WTC11 (cell line): ENCODE data around the gene DPCD. TPM values are rescaled to one million over a fixed set of nuclear protein-coding genes. Genes with fewer than 3 reads are reported as not detected.

Source experiments
- ATAC-seq: fragments of 200-7000 bp; cut with Tn5 transposase; 2 replicates; pipeline ENCODE4 v1.10.0; 2021; ENCODE audit warnings: mild to moderate bottlenecking, moderate library complexity
- CTCF ChIA-PET: fragments of 300-600 bp; sonication (Branson Sonifier 250); formaldehyde crosslinking; loops from one replicate; lab custom pipeline; 2021; ENCODE audit warnings: antibody characterized with exemption; lab: Charles Lee
- POLR2A ChIA-PET: fragments of 350-600 bp; sonication (Branson Sonifier 250); formaldehyde crosslinking; loops from one replicate; lab custom pipeline; 2021; ENCODE audit warnings: antibody characterized with exemption; lab: Charles Lee
- DNase-seq: peaks from one replicate; pipeline ENCODE4 v3.0.0; 2021; ENCODE audit warnings: low spot score
- H3K27ac Mint-ChIP-seq: 2 replicates; pipeline ENCODE4 v1.8.0; 2021; ENCODE audit warnings: mixed read lengths
- H3K27me3 Mint-ChIP-seq: 2 replicates; pipeline ENCODE4 v1.8.0; 2021; ENCODE audit warnings: low read depth, mild to moderate bottlenecking, moderate library complexity, mixed read lengths
- H3K36me3 Mint-ChIP-seq: 2 replicates; pipeline ENCODE4 v1.8.0; 2021; ENCODE audit warnings: mixed read lengths
- H3K4me1 Mint-ChIP-seq: 2 replicates; pipeline ENCODE4 v1.8.0; 2022; ENCODE audit warnings: mixed read lengths
- H3K4me3 Mint-ChIP-seq: 2 replicates; pipeline ENCODE4 v1.8.0; 2021; ENCODE audit warnings: mild to moderate bottlenecking, moderate library complexity, mixed read lengths
- H3K9me3 Mint-ChIP-seq: 2 replicates; pipeline ENCODE4 v1.8.0; 2021; ENCODE audit warnings: mixed read lengths
- ESRRA ChIP-seq: sonication (generic); formaldehyde crosslinking; IDR thresholded peaks from 2 replicates; pipeline ENCODE4 v1.8.1; 2022; ENCODE audit warnings: mild to moderate bottlenecking, missing genetic modification reagents, borderline replicate concordance
- FOXK1 ChIP-seq: sonication (generic); formaldehyde crosslinking; IDR thresholded peaks from 2 replicates; pipeline ENCODE4 v1.8.0; 2022; ENCODE audit warnings: mild to moderate bottlenecking, moderate library complexity, missing genetic modification reagents
- GRHL2 ChIP-seq: fragments of 250-450 bp; sonication (Bioruptor Pico); IDR thresholded peaks from 2 replicates; pipeline ENCODE4 v1.8.0; 2022; ENCODE audit warnings: mild to moderate bottlenecking, moderate library complexity; ENCODE audit not compliant: insufficient replicate concordance, severe bottlenecking
- HMGXB4 ChIP-seq: sonication (generic); formaldehyde crosslinking; IDR thresholded peaks from 2 replicates; pipeline ENCODE4 v1.8.1; 2023; ENCODE audit warnings: mild to moderate bottlenecking, moderate library complexity, missing genetic modification reagents
- JAZF1 ChIP-seq: fragments of 250-450 bp; sonication (Bioruptor Pico); IDR thresholded peaks from 2 replicates; pipeline ENCODE4 v1.9.0; 2021; ENCODE audit warnings: moderate library complexity, mild to moderate bottlenecking, inconsistent platforms
- SP1 ChIP-seq: sonication (generic); formaldehyde crosslinking; conservative IDR thresholded peaks from 2 replicates; pipeline ENCODE4 v1.8.1; 2022; ENCODE audit warnings: missing genetic modification reagents
- TEAD1 ChIP-seq: sonication (generic); formaldehyde crosslinking; IDR thresholded peaks from 2 replicates; pipeline ENCODE4 v1.8.0; 2022; ENCODE audit warnings: mild to moderate bottlenecking, missing genetic modification reagents
- ZNF232 ChIP-seq: sonication (generic); formaldehyde crosslinking; IDR thresholded peaks from 2 replicates; pipeline ENCODE4 v1.8.0; 2022; ENCODE audit warnings: mild to moderate bottlenecking, missing genetic modification reagents
- ZNF396 ChIP-seq: fragments of 250-450 bp; sonication (Bioruptor Pico); IDR thresholded peaks from 2 replicates; pipeline ENCODE4 v1.8.0; 2021; ENCODE audit warnings: mild to moderate bottlenecking, moderate library complexity, borderline replicate concordance
- ZNF532 ChIP-seq: fragments of 250-450 bp; sonication (Bioruptor Pico); IDR thresholded peaks from 2 replicates; pipeline ENCODE4 v1.9.0; 2021; ENCODE audit warnings: mild to moderate bottlenecking, borderline replicate concordance
- ZNF671 ChIP-seq: fragments of 250-450 bp; sonication (Bioruptor Pico); IDR thresholded peaks from 2 replicates; pipeline ENCODE4 v1.8.0; 2021; ENCODE audit warnings: mild to moderate bottlenecking
- ZSCAN18 ChIP-seq: fragments of 250-450 bp; sonication (Bioruptor Pico); IDR thresholded peaks from 2 replicates; pipeline ENCODE4 v2.1.2; 2022; ENCODE audit warnings: mild to moderate bottlenecking, moderate library complexity
- total RNA-seq: library from RNA; stranded (reverse); gene quantifications from 3 replicates; pipeline ENCODE4 v1.2.3, GENCODE V29; 2021
- TF ChIP-seq, protein P1 (sequence below): fragments of 250-450 bp; sonication (Bioruptor Pico); IDR thresholded peaks from 2 replicates; pipeline ENCODE4 v1.9.0; 2021; ENCODE audit warnings: moderate library complexity, mild to moderate bottlenecking, inconsistent platforms, borderline replicate concordance

Gene DPCD
- total RNA-seq, 1 experiment from 2014 or later: 21.8 TPM

- Mint-ChIP-seq H3K4me1 (peaks cover 4% of the 10 kb centered on the region; the same call in 1 of the 2 replicates), H3K4me3 (no peak overlapping the region), H3K36me3 (no peaks in the 10 kb centered on the region), H3K27ac (no peak overlapping the region), H3K27me3 (no peaks in the 10 kb centered on the region), H3K9me3 (no peaks in the 10 kb centered on the region)
- ATAC-seq (no peak), DNase-seq (no peak)
- CTCF ChIA-PET: interaction anchor here (1.5 to 1.6 kb wide), 2 partner anchors 8 to 31 kb away, joined by 4 to 5 read pairs; no protein-coding TSS in a partner anchor
- TF ChIP-seq TEAD1 (no peak), ZSCAN18 (CRISPR knock-in tag) (no peak), ZNF532 (CRISPR knock-in tag) (no peak)
- TF ChIP-seq, protein P1, sequence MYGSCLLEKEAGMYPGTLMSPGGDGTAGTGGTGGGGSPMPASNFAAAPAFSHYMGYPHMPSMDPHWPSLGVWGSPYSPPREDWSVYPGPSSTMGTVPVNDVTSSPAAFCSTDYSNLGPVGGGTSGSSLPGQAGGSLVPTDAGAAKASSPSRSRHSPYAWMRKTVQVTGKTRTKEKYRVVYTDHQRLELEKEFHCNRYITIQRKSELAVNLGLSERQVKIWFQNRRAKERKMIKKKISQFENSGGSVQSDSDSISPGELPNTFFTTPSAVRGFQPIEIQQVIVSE (CRISPR knock-in tag): no peak
- POLR2A ChIA-PET: no interaction called here
These were observed 49.7 kb upstream of the DPCD start for GRCh38 chr10:101538446-101538845.

DNA sequence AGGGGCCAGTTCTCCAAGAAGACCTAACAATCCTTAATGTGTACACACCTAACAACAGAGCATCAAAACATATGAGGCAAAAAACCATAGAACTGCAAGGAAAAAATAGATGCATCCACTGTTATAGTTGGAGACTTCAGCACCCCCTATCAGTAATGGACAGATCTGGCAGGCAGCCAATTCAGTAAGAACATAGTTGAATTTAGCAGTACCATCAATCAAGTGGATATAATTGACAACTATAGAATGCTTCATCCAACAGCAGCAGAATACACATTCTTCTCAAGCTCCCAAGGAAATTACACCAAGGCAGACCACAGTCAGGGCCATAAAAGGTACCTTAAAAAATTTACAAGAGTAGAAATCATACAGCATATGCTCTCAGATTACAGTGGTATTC, 42.2 kb upstream of the DPCD start:
- ATAC-seq: no peak
- CTCF ChIA-PET: interaction anchor here (0.6 to 1.5 kb wide), 3 partner anchors 8 to 80 kb away, joined by 3 to 4 read pairs (median 3); no protein-coding TSS in a partner anchor

More for the DNA sequence above, 42.2 kb upstream of the DPCD start:
- no peak overlapping the region for H3K27ac Mint-ChIP-seq
- TF ChIP-seq ZNF671 (CRISPR knock-in tag) (no peak), FOXK1 (CRISPR knock-in tag) (no peak), ZNF232 (CRISPR knock-in tag) (no peak), HMGXB4 (CRISPR knock-in tag) (no peak), JAZF1 (CRISPR knock-in tag) (no peak), GRHL2 (no peak), ZNF396 (CRISPR knock-in tag) (no peak), ESRRA (CRISPR knock-in tag) (no peak), SP1 (no peak), ZNF532 (CRISPR knock-in tag) (no peak)
- no peaks in the 10 kb centered on the region for H3K27me3 Mint-ChIP-seq
- H3K4me1 Mint-ChIP-seq: no peaks in the 10 kb centered on the region
- H3K36me3 Mint-ChIP-seq: no peaks in the 10 kb centered on the region
- no peaks in the 10 kb centered on the region for H3K9me3 Mint-ChIP-seq
- no peak overlapping the region for H3K4me3 Mint-ChIP-seq
- DNase-seq: no peak
- POLR2A ChIA-PET: no interaction called here
